Calu3 (cell line): ENCODE results near the gene TRIM10. TPM values are rescaled to one million over a fixed set of nuclear protein-coding genes. Genes with fewer than 3 reads are reported as not detected.

Experiments
- BruUV-seq: library from RNA; stranded (reverse); fragments of 400-500 nt; replicated peaks from 2 replicates; lab custom pipeline; 2021; lab: Mats Ljungman, UMichigan
- CTCF ChIA-PET: fragments of 300-600 bp; sonication (Branson Sonifier 250); formaldehyde crosslinking; loops from one replicate; lab custom pipeline; 2022; ENCODE audit warnings: antibody characterized with exemption; lab: Charles Lee
- DNase-seq: peaks from one replicate; pipeline ENCODE4 v3.0.0; 2022
- H3K27ac Mint-ChIP-seq: one replicate; pipeline ENCODE4 v1.8.0; 2022; ENCODE audit warnings: mixed read lengths; ENCODE audit not compliant: unreplicated experiment
- H3K27me3 Mint-ChIP-seq: one replicate; pipeline ENCODE4 v1.8.0; 2022; ENCODE audit warnings: mixed read lengths; ENCODE audit not compliant: unreplicated experiment
- H3K36me3 Mint-ChIP-seq: one replicate; pipeline ENCODE4 v1.8.0; 2022; ENCODE audit warnings: mild to moderate bottlenecking, moderate library complexity, mixed read lengths; ENCODE audit not compliant: insufficient read depth, unreplicated experiment
- H3K4me1 Mint-ChIP-seq: one replicate; pipeline ENCODE4 v1.8.0; 2022; ENCODE audit warnings: mild to moderate bottlenecking, low read depth, mixed read lengths; ENCODE audit not compliant: unreplicated experiment
- H3K4me3 Mint-ChIP-seq: one replicate; pipeline ENCODE4 v1.8.0; 2022; ENCODE audit warnings: mild to moderate bottlenecking, low read depth, moderate library complexity, mixed read lengths; ENCODE audit not compliant: unreplicated experiment
- H3K9me3 Mint-ChIP-seq: one replicate; pipeline ENCODE4 v1.8.0; 2022; ENCODE audit warnings: low read depth, mixed read lengths; ENCODE audit not compliant: unreplicated experiment
- intact Hi-C: fragments of 100-400 bp; cut with micrococcal nuclease; formaldehyde crosslinking; loops from one replicate; pipeline ENCODE4 v1.10.0; 2022; ENCODE audit not compliant: unreplicated experiment
- total RNA-seq: library from RNA; stranded (reverse); gene quantifications from 2 replicates; pipeline ENCODE4 v1.2.3, GENCODE V29; 2022
- TF ChIP-seq, protein P1 (sequence below): fragments of 200-600 bp; IDR thresholded peaks from one replicate; pipeline ENCODE4 v1.8.0; 2022; ENCODE audit warnings: antibody characterized with exemption; ENCODE audit not compliant: unreplicated experiment

Gene TRIM10
- total RNA-seq, 1 experiment from 2014 or later = 1.8 TPM

DNA sequence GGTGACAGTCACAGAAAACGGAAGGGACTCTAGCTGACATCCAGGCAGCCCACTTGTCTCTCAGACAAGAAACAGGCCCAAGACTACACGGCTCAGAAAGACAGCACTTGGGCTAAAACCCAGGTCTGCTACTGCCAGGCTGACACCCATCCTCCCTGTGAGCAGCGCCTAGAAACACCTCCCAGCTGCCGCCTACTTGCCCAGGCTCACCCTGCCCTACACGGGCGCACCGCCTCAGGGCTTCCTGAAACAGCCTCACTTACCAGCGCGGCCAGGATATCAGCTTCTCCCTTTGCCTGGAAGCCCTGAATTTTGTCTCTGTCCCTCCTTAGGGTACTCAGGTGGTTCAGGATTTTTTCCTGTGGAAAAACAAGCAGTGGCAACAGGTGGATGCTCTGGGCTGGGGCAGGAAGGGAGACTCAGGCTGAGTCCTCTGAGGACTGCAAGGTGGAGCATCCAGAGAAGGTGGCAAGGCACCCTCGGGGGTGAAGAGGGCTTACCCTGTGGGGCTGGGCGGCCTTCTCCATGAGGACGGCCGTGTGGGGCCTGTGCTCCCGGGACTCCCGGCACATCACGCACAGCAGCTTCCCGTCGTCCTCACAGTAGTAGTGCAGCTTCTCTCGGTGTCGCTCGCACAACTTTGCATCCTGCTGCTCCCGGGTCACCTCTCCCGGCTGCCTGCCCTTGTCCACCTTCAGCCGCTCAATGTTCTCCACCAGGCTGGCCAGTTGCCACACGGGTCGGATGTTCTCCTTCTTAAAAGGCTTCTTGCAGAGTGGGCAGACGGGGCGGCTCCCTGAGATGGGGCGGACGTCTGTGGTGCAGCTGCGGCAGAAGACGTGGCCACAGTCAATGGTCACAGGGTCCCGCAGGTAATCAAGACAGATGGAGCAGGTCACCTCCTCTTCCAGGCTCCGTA is 37.4 kb upstream of the TRIM10 start:
- no peaks in the 10 kb centered on the region for H3K27me3 Mint-ChIP-seq
- peaks cover 45% of the 10 kb centered on the region for H3K36me3 Mint-ChIP-seq
- TF ChIP-seq, protein P1, sequence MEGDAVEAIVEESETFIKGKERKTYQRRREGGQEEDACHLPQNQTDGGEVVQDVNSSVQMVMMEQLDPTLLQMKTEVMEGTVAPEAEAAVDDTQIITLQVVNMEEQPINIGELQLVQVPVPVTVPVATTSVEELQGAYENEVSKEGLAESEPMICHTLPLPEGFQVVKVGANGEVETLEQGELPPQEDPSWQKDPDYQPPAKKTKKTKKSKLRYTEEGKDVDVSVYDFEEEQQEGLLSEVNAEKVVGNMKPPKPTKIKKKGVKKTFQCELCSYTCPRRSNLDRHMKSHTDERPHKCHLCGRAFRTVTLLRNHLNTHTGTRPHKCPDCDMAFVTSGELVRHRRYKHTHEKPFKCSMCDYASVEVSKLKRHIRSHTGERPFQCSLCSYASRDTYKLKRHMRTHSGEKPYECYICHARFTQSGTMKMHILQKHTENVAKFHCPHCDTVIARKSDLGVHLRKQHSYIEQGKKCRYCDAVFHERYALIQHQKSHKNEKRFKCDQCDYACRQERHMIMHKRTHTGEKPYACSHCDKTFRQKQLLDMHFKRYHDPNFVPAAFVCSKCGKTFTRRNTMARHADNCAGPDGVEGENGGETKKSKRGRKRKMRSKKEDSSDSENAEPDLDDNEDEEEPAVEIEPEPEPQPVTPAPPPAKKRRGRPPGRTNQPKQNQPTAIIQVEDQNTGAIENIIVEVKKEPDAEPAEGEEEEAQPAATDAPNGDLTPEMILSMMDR = no peak
- H3K9me3 Mint-ChIP-seq = no peaks in the 10 kb centered on the region
- no peak for DNase-seq
- no TSS peak for BruUV-seq
- no peak overlapping the region for H3K4me3 Mint-ChIP-seq
- CTCF ChIA-PET = no interaction called here
- intact Hi-C loops = no loop called here
- peak overlapping the region; percentile 15 for H3K27ac Mint-ChIP-seq
- peaks cover 21% of the 10 kb centered on the region for H3K4me1 Mint-ChIP-seq

DNA sequence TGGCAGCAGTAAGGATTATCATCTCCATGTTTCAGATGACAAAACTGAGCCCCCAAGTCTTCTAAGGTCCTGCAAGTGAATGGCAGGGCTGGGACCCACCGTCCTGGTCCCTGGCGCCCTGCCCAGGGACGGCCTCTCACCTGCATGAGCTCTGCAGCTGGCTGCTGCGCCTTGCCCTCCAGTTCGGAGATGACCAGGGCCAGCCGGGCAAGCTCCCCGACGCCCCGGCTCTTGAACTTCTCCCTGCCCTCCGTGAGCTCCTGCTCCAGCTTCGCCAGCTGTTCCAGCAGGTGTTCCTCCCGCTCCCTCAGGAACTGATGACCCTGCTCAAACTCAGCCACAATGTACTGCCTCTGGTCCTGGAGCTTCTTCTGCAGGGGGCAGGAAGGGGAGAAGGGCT is 35.4 kb upstream of the TRIM10 start:
- H3K4me1 Mint-ChIP-seq = peaks cover 9% of the 10 kb centered on the region
- no peak overlapping the region for H3K27ac Mint-ChIP-seq
- no TSS peak for BruUV-seq
- no peaks in the 10 kb centered on the region for H3K9me3 Mint-ChIP-seq
- intact Hi-C loops = no loop called here
- no peak overlapping the region for H3K4me3 Mint-ChIP-seq
- DNase-seq = no peak
- CTCF ChIA-PET = interaction anchor here (1.4 kb wide), 1 partner anchor 11 kb away, joined by 3 read pairs; no protein-coding TSS in a partner anchor
- TF ChIP-seq, protein P1 = no peak
- H3K27me3 Mint-ChIP-seq = no peaks in the 10 kb centered on the region
- peaks cover 46% of the 10 kb centered on the region for H3K36me3 Mint-ChIP-seq

DNA sequence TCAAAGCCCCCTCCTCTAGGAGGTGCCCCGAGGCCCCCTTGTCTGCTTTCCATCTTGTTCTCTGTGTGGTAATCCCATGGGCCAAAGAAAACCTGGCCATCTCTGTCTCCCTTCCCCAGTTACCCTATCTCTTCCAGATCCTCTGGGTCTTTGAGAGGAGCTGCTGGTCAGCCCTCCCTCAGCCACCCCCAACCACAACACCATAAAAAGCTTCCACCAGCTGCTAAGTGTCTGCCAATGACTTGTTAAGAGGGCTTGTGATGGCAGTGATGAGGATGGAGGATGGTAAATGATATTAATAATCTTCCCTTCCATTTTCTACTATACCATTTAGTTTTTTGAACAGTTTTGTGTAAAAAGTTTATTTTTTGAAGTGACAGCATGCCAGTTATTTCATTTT is 34.9 kb upstream of the TRIM10 start:
- Mint-ChIP-seq H3K4me3 (no peak overlapping the region), H3K27ac (no peak overlapping the region), H3K9me3 (no peaks in the 10 kb centered on the region), H3K4me1 (peaks cover 6% of the 10 kb centered on the region), H3K27me3 (no peaks in the 10 kb centered on the region), H3K36me3 (peaks cover 46% of the 10 kb centered on the region)
- no TSS peak for BruUV-seq
- DNase-seq = no peak
- intact Hi-C loops = no loop called here
- TF ChIP-seq, protein P1 = no peak
- CTCF ChIA-PET = interaction anchor here (1.4 kb wide), 1 partner anchor 11 kb away, joined by 3 read pairs; no protein-coding TSS in a partner anchor

DNA sequence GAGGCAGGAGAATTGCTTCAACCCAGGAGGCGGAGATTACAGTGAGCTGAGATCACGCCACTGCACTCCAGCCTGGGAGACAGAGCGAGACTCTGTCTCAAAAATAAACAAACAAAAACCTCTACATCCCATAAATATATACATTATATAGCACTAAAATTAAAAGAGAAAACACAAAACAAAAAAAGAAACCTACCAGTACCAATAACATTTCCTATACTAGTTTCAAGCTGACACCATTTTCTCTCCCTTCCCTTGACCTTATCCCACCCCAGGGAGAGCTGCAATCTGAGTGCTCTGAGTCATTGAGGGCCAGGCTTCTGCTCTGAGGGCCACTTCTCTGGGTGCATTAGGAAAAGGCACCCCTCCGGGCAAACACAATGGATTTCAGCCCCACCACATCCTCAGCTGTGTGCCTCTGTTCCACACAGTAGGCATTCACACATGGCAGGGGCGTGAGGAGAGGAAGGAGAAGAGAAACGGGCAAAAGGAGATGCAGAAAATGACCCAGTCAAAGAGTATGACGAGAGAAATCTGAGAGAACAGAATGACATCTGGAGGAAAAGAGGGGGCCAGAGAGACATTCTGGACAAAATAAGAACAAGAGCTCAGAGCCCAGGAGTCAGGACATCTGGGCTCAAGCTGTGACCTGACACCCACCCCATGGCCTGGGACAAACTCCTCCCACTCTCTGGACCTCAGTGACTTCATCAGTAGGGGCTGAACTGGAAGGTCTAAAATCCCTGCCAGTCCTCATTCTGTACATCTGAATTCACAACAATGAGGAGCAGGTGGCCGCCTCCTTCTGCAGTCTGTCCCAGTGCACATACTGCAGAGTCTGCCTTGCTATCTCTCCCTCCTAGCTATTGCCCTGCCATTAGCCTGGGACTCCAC is 34.0 kb upstream of the TRIM10 start:
- Mint-ChIP-seq H3K4me1 (no peaks in the 10 kb centered on the region), H3K27me3 (no peaks in the 10 kb centered on the region), H3K9me3 (no peaks in the 10 kb centered on the region), H3K36me3 (peaks cover 39% of the 10 kb centered on the region), H3K4me3 (no peak overlapping the region), H3K27ac (no peak overlapping the region)
- intact Hi-C loops = no loop called here
- CTCF ChIA-PET = interaction anchor here (1.4 kb wide), 1 partner anchor 12 kb away, joined by 3 read pairs; no protein-coding TSS in a partner anchor
- TF ChIP-seq, protein P1 = no peak
- DNase-seq = no peak
- no TSS peak for BruUV-seq
